CD14-positive monocyte (primary cell): Measurements from ENCODE around the gene ZNHIT2. TPM values are rescaled to one million over a fixed set of nuclear protein-coding genes. Genes with fewer than 3 reads are reported as not detected.
A peak's percentile ranks its signal among the peaks of the same experiment; 100 is the strongest.

Experiments used
- DNase-seq, 3 donors: peaks; one replicate each; pipeline ENCODE4 v3.0.0-alpha.2; 2011 to 2022
- H2AFZ ChIP-seq: 2 replicates; pipeline ENCODE4 v1.6.0; 2012; ENCODE audit warnings: mild to moderate bottlenecking, low read depth, low read length, inconsistent platforms; ENCODE audit not compliant: insufficient read depth, poor library complexity, severe bottlenecking
- H3K27ac ChIP-seq, 2 donors: 1 replicate in 1 of 2; 2 replicates in 1 of 2; pipeline ENCODE4 v1.5.1; 2012 to 2013; ENCODE audit warnings: low read length in 2 of 2, control low read depth in 1 of 2, inconsistent platforms in 1 of 2, low read depth in 1 of 2, mild to moderate bottlenecking in 1 of 2
- H3K27me3 ChIP-seq, 2 donors: one replicate each; pipeline versions ENCODE4 v1.6.0 to v1.6.1; 2011 to 2013; ENCODE audit warnings: low read length in 2 of 2; ENCODE audit not compliant: control insufficient read depth in 2 of 2, insufficient read depth in 2 of 2
- H3K36me3 ChIP-seq, 2 donors: replicated peaks in 1 of 2; 1 replicate in 1 of 2; 2 replicates in 1 of 2; pipeline versions ENCODE4 v1.5.1 to v1.6.1; 2012 to 2013; ENCODE audit warnings: low read length in 2 of 2, control low read depth in 1 of 2, inconsistent platforms in 1 of 2, mild to moderate bottlenecking in 1 of 2; ENCODE audit not compliant: insufficient read depth in 2 of 2, control insufficient read depth in 1 of 2
- H3K4me1 ChIP-seq, 2 donors: 1 replicate in 1 of 2; 2 replicates in 1 of 2; pipeline versions ENCODE4 v1.5.1 to v1.6.1; 2012 to 2013; ENCODE audit warnings: low read length in 2 of 2, control low read depth in 1 of 2, inconsistent platforms in 1 of 2, mild to moderate bottlenecking in 1 of 2, moderate library complexity in 1 of 2; ENCODE audit not compliant: insufficient read depth in 2 of 2, control insufficient read depth in 1 of 2
- H3K4me2 ChIP-seq: replicated peaks from 2 replicates; pipeline ENCODE3; 2012; ENCODE audit warnings: low read length, moderate library complexity, mild to moderate bottlenecking; ENCODE audit not compliant: poor library complexity, severe bottlenecking; ENCODE audit errors: extremely low read depth
- H3K4me3 ChIP-seq, 3 experiments: fragments of 200-600 bp in 1 of 3; sonication (generic) in 1 of 3; replicated peaks in 1 of 3; 1 replicate in 2 of 3; 2 replicates in 1 of 3; pipeline ENCODE4 v1.5.1; 2011 to 2013; ENCODE audit warnings: low read length in 3 of 3, mild to moderate bottlenecking in 3 of 3, control low read depth in 2 of 3, low read depth in 2 of 3, inconsistent platforms in 1 of 3, moderate library complexity in 1 of 3
- H3K79me2 ChIP-seq: 2 replicates; pipeline ENCODE4 v1.6.0; 2012; ENCODE audit warnings: mild to moderate bottlenecking, control low read depth, inconsistent platforms, low read length, moderate library complexity; ENCODE audit not compliant: insufficient read depth
- H3K9ac ChIP-seq: 2 replicates; pipeline ENCODE4 v1.6.0; 2017; ENCODE audit warnings: low read length, mild to moderate bottlenecking; ENCODE audit not compliant: insufficient read depth, poor library complexity, severe bottlenecking
- H3K9me3 ChIP-seq, 2 donors: replicated peaks in 1 of 2; 1 replicate in 1 of 2; 2 replicates in 1 of 2; pipeline versions ENCODE4 v1.5.1 to v1.6.1; 2012 to 2013; ENCODE audit warnings: low read length in 2 of 2, control low read depth in 1 of 2; ENCODE audit not compliant: control insufficient read depth in 1 of 2, insufficient read depth in 1 of 2
- H4K20me1 ChIP-seq: 2 replicates; pipeline ENCODE4 v1.6.0; 2012; ENCODE audit warnings: mild to moderate bottlenecking, low read length, control low read depth, moderate library complexity; ENCODE audit not compliant: insufficient read depth
- H3K27ac Mint-ChIP-seq, 7 donors: one replicate each; pipeline ENCODE4 v1.8.0; 2020; ENCODE audit warnings: mild to moderate bottlenecking in 7 of 7, mixed read lengths in 7 of 7, moderate library complexity in 6 of 7, inconsistent platforms in 2 of 7
- H3K27me3 Mint-ChIP-seq, 3 donors: one replicate each; pipeline ENCODE4 v1.8.0; 2021 to 2022; ENCODE audit warnings: low read depth in 3 of 3, mild to moderate bottlenecking in 3 of 3, mixed read lengths in 3 of 3, moderate library complexity in 3 of 3, inconsistent platforms in 1 of 3
- H3K36me3 Mint-ChIP-seq, 2 donors: one replicate each; pipeline ENCODE4 v1.8.0; 2020; ENCODE audit warnings: mixed read lengths in 2 of 2, inconsistent platforms in 1 of 2, mild to moderate bottlenecking in 1 of 2
- H3K4me1 Mint-ChIP-seq: one replicate; pipeline ENCODE4 v1.8.0; 2020; ENCODE audit warnings: mild to moderate bottlenecking, mixed read lengths
- H3K4me3 Mint-ChIP-seq, 2 donors: one replicate each; pipeline ENCODE4 v1.8.0; 2020; ENCODE audit warnings: mild to moderate bottlenecking in 2 of 2, mixed read lengths in 2 of 2, moderate library complexity in 1 of 2
- H3K9me3 Mint-ChIP-seq, 7 donors: one replicate each; pipeline ENCODE4 v1.8.0; 2020 to 2022; ENCODE audit warnings: mixed read lengths in 7 of 7, mild to moderate bottlenecking in 6 of 7, moderate library complexity in 6 of 7, inconsistent platforms in 2 of 7
- WGBS: methylation state at CpG from one replicate; pipeline ENCODE4 v1.1.5; 2013; ENCODE audit warnings: missing lambda C conversion rate; ENCODE audit not compliant: insufficient coverage; 5-methylcytosine and 5-hydroxymethylcytosine counted together
- intact Hi-C, 2 donors: fragments of 100-400 bp; cut with micrococcal nuclease; formaldehyde crosslinking; loops; one replicate each; pipeline versions ENCODE4 v1.15.0 to v1.15.1; 2023
- polyA plus RNA-seq, 3 donors: library from polyadenylated mRNA; depleted of rRNA in 1 of 3; unstranded in 2 of 3; stranded (reverse) in 1 of 3; fragments of 300-500 nt in 2 of 3; fragments of >200 nt in 1 of 3; fragmentation: Illumina TruSeq in 2 of 3; gene quantifications; 1 replicate in 2 of 3; 2 replicates in 1 of 3; pipeline ENCODE4 v1.2.3, GENCODE V29; 2012 to 2021
- TF ChIP-seq, protein P1 (sequence below): fragments of 200-600 bp; IDR thresholded peaks from one replicate; pipeline ENCODE4 v1.8.0; 2022; ENCODE audit warnings: antibody characterized with exemption, mild to moderate bottlenecking

The ZNHIT2 gene
- polyA plus RNA-seq, 3 donors = 2.1 to 9.4 (median 5.8) TPM

DNA sequence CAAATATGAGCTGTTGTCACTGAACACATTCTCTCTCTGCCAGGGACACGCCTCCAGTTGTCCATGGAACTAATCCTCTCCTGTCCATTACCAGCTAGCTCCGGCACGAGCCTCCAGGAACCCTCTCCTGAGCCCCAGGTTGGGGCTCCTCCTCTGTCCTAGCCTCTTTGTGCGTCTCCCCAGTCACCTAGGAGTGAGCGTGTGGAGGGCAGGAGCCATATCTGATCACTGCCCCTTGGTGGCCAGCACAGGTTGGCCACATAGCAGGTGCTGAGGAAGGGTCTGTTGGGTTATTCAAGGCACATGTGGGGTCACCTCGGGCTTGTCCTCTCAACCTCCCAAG, 14.4 kb upstream of the ZNHIT2 start:
- TF ChIP-seq, protein P1, sequence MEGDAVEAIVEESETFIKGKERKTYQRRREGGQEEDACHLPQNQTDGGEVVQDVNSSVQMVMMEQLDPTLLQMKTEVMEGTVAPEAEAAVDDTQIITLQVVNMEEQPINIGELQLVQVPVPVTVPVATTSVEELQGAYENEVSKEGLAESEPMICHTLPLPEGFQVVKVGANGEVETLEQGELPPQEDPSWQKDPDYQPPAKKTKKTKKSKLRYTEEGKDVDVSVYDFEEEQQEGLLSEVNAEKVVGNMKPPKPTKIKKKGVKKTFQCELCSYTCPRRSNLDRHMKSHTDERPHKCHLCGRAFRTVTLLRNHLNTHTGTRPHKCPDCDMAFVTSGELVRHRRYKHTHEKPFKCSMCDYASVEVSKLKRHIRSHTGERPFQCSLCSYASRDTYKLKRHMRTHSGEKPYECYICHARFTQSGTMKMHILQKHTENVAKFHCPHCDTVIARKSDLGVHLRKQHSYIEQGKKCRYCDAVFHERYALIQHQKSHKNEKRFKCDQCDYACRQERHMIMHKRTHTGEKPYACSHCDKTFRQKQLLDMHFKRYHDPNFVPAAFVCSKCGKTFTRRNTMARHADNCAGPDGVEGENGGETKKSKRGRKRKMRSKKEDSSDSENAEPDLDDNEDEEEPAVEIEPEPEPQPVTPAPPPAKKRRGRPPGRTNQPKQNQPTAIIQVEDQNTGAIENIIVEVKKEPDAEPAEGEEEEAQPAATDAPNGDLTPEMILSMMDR = no peak
- Mint-ChIP-seq H3K36me3 (peaks cover 45 to 70% of the 10 kb centered on the region in 2 donors), H3K27me3 (peaks cover 0 to 2% (median 2%) of the 10 kb centered on the region in 3 donors), H3K4me1 (peaks cover 29% of the 10 kb centered on the region), H3K27ac (peak overlapping the region in 2 of 7 donors; percentile 72 to 78), H3K4me3 (no peak overlapping the region), H3K9me3 (no peaks in the 10 kb centered on the region)
- no peak for DNase-seq
- WGBS = 100% methylated on average over 3 of the region's 6 CpGs
- peaks cover 54 to 59% of the 10 kb centered on the region in 2 donors for H3K36me3 ChIP-seq
- H3K9me3 ChIP-seq = no peaks in the 10 kb centered on the region
- H2AFZ ChIP-seq = no peak overlapping the region
- no peaks in the 10 kb centered on the region for H3K27me3 ChIP-seq
- peak overlapping the region in 1 of 2 donors; percentile 100 for H3K27ac ChIP-seq
- no peak overlapping the region for H3K4me2 ChIP-seq
- H3K79me2 ChIP-seq = peaks cover 38% of the 10 kb centered on the region
- intact Hi-C loops = no loop called here
- H3K4me3 ChIP-seq = no peak overlapping the region
- peaks cover 48% of the 10 kb centered on the region for H4K20me1 ChIP-seq
- H3K4me1 ChIP-seq = peaks cover 30 to 31% of the 10 kb centered on the region in 2 donors
- no peak overlapping the region for H3K9ac ChIP-seq

DNA sequence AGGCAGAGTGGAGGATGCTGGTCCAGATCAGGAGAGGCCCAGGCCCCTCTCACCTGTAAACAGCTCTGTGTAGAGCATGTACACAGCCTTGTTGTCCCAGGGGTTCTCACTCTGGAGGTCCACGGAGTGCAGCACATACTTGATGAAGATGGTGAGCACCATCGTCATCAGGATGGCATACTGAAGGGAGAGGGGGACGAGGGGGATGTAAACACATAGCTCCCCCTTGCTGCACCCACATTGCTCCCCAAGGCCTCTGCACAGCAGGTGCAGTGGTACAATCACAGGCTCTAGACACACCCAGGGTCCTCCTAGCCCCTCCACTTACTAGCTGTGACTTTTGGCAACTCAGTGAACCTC, 13.9 kb upstream of the ZNHIT2 start:
- H3K79me2 ChIP-seq = peaks cover 38% of the 10 kb centered on the region
- no CpG with 5 or more reads among the region's 3 CpGs for WGBS
- intact Hi-C loops = no loop called here
- no peak overlapping the region for H2AFZ ChIP-seq
- H3K4me1 Mint-ChIP-seq = peaks cover 29% of the 10 kb centered on the region
- peaks cover 0 to 2% (median 2%) of the 10 kb centered on the region in 3 donors for H3K27me3 Mint-ChIP-seq
- no peak overlapping the region for H3K9ac ChIP-seq
- no peak for DNase-seq
- H3K36me3 Mint-ChIP-seq = peaks cover 49 to 70% of the 10 kb centered on the region in 2 donors
- TF ChIP-seq, protein P1 = no peak
- H3K9me3 ChIP-seq = no peaks in the 10 kb centered on the region
- no peak overlapping the region for H3K27ac ChIP-seq
- no peak overlapping the region for H3K4me3 Mint-ChIP-seq
- peaks cover 30 to 31% of the 10 kb centered on the region in 2 donors for H3K4me1 ChIP-seq
- H4K20me1 ChIP-seq = peaks cover 52% of the 10 kb centered on the region
- H3K36me3 ChIP-seq = peaks cover 59 to 64% of the 10 kb centered on the region in 2 donors
- H3K27ac Mint-ChIP-seq = peak overlapping the region in 1 of 7 donors; percentile 32
- H3K27me3 ChIP-seq = no peaks in the 10 kb centered on the region
- no peak overlapping the region for H3K4me3 ChIP-seq
- H3K9me3 Mint-ChIP-seq = no peaks in the 10 kb centered on the region
- H3K4me2 ChIP-seq = no peak overlapping the region
